ENCODE results near the gene WNT6.

DNA sequence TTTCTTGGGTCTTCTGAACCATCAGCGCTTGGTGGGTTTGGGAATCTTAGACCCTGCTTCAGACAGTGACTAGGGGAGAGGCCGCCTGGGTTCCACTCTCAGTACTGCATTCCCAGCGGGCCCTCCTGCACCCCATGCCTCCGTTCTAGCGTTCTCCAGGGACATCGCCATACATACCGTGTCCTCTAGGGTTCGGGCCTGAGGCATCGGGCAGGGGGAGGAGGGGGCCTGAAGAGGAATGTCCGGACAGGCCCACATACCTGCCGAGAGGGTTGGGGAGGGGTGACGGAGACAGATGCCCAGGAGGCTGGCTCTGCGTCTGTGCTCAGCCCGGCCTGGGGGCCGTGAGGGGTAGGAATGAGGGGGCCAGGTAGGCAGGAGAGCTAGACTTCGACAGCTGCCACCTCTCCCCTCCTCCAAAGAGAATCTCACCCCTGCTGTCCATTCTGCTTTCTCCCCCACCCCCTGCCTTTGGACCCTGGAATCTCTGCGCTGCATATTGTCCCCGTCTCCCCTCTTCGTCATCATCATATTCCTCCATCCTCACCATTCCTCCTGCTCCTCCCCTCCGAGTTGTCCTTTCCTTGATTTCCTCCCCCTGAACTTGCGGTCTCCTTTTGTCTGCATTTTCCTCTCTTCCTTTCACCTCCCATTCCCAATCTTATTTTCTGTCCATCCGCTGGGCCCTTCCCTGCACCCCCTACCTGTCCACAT is 13.2 kb downstream of the WNT6 start:
- TF ChIP-seq, protein P1, sequence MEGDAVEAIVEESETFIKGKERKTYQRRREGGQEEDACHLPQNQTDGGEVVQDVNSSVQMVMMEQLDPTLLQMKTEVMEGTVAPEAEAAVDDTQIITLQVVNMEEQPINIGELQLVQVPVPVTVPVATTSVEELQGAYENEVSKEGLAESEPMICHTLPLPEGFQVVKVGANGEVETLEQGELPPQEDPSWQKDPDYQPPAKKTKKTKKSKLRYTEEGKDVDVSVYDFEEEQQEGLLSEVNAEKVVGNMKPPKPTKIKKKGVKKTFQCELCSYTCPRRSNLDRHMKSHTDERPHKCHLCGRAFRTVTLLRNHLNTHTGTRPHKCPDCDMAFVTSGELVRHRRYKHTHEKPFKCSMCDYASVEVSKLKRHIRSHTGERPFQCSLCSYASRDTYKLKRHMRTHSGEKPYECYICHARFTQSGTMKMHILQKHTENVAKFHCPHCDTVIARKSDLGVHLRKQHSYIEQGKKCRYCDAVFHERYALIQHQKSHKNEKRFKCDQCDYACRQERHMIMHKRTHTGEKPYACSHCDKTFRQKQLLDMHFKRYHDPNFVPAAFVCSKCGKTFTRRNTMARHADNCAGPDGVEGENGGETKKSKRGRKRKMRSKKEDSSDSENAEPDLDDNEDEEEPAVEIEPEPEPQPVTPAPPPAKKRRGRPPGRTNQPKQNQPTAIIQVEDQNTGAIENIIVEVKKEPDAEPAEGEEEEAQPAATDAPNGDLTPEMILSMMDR (IDR thresholded peaks at IDR 0.05; ENCODE audit: low read length), result no peak
- TF ChIP-seq EZH2 (optimal IDR thresholded peaks at IDR 0.05; ENCODE audit: low read depth, low read length) (no peak), EZH2phosphoT487 (IDR thresholded peaks at IDR 0.05; ENCODE audit: low read length) (no peak)
